Measurements from ENCODE around the gene SPATA31D3. TPM values are rescaled to one million over a fixed set of nuclear protein-coding genes. Genes with fewer than 3 reads are reported as not detected.

SPATA31D3 gene
- total and polyA plus RNA-seq, 2 of the 8 experiments (the other 6 are each of a cell fraction or from before 2014, with no cell fraction given): not detected

DNA sequence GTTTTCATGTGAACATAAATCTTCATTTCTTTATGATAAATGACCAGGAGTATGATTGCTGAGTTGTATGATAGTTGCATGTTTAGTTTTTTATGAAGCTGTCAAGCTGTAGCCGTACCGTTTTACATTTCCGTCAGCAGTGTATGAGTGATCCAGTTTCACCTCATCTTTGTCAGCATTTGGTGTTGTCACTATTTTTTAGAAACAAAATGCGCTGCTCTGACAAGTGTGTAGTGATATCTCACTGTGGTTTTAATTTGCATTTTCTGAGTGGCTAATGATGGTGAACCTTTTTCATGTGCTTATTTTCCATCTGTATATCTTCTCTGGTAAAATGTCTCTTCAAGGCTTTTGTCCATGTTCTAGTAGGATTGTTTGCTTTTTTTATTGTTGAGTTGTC is 38.6 kb downstream of the SPATA31D3 start:
- no peak overlapping the region for H2BK5ac ChIP-seq (ENCODE audit: low read depth, low read length)
- DNase-seq (ENCODE audit: low read depth in 1 of 2, low spot score in 2 of 2) (no peak), FAIRE-seq (no peak)
- POLR2A ChIA-PET (ENCODE audit: partially characterized antibody): no interaction called here
- H2BK15ac ChIP-seq (ENCODE audit: low read length): no peak overlapping the region
- CTCF ChIA-PET (ENCODE audit: partially characterized antibody): no interaction called here
- H3K14ac ChIP-seq (ENCODE audit: insufficient read length): no peak overlapping the region
- H4K91ac ChIP-seq (replicated peaks; ENCODE audit: insufficient read length, low read length): no peak overlapping the region
- no peak overlapping the region for H3K56ac ChIP-seq (replicated peaks; ENCODE audit: insufficient read length, low read depth, low read length)
- H3K4ac ChIP-seq (replicated peaks; ENCODE audit: insufficient read length, low read depth, low read length): no peak overlapping the region
- H3K23me2 ChIP-seq (ENCODE audit: low read depth, low read length): no peaks in the 10 kb centered on the region
- no peak overlapping the region for H2AFZ ChIP-seq (ENCODE audit: low read length)
- no peak overlapping the region for H2BK20ac ChIP-seq (ENCODE audit: low read length)
- H2BK12ac ChIP-seq (ENCODE audit: low read depth, low read length): no peak overlapping the region
- H3K18ac ChIP-seq (ENCODE audit: extremely low read depth, low read length): no peak overlapping the region
- H2BK120ac ChIP-seq (replicated peaks; ENCODE audit: low read depth, low read length): no peak overlapping the region
- no peaks in the 10 kb centered on the region for H3K79me2 ChIP-seq (ENCODE audit: control insufficient read depth in 1 of 2, insufficient read depth in 2 of 2, low read length in 2 of 2)
- no peak overlapping the region for H3K27ac ChIP-seq (ENCODE audit: low read depth, low read length)
- no peak overlapping the region for H3K4me2 ChIP-seq (ENCODE audit: insufficient read depth in 1 of 2, low read depth in 2 of 2, low read length in 2 of 2)
- H3K23ac ChIP-seq (ENCODE audit: insufficient read length): no peak overlapping the region
- H3K27me3 ChIP-seq (replicated peaks in 1 of 4; ENCODE audit: control insufficient read depth in 3 of 4, extremely low read depth in 1 of 4, insufficient read depth in 3 of 4, low read length in 3 of 4): no peaks in the 10 kb centered on the region
- no peak overlapping the region for H4K5ac ChIP-seq (ENCODE audit: insufficient read length, low read depth, low read length)
- no peak overlapping the region; a peak in 1 of 7 replicates for H3K9ac ChIP-seq (replicated peaks in 1 of 4; ENCODE audit: extremely low read depth in 1 of 4, low read depth in 3 of 4, low read length in 3 of 4)
- H3K79me1 ChIP-seq (ENCODE audit: low read depth, low read length): no peaks in the 10 kb centered on the region
- TF ChIP-seq TBP (IDR thresholded peaks at IDR 0.05; ENCODE audit: low read depth, low read length): no peak
- TF ChIP-seq, protein P1, sequence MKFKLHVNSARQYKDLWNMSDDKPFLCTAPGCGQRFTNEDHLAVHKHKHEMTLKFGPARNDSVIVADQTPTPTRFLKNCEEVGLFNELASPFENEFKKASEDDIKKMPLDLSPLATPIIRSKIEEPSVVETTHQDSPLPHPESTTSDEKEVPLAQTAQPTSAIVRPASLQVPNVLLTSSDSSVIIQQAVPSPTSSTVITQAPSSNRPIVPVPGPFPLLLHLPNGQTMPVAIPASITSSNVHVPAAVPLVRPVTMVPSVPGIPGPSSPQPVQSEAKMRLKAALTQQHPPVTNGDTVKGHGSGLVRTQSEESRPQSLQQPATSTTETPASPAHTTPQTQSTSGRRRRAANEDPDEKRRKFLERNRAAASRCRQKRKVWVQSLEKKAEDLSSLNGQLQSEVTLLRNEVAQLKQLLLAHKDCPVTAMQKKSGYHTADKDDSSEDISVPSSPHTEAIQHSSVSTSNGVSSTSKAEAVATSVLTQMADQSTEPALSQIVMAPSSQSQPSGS (IDR thresholded peaks at IDR 0.05; ENCODE audit: low read length): no peak
- no peaks in the 10 kb centered on the region for H3K36me3 ChIP-seq (ENCODE audit: control insufficient read depth in 2 of 4, insufficient read depth in 4 of 4, low read length in 3 of 4)
- H2AK5ac ChIP-seq (ENCODE audit: low read depth, low read length): no peak overlapping the region
- H3K4me1 ChIP-seq (replicated peaks in 1 of 4; ENCODE audit: control insufficient read depth in 3 of 4, insufficient read depth in 4 of 4, low read length in 3 of 4): no peaks in the 10 kb centered on the region
- no peak overlapping the region for H3K4me3 ChIP-seq (ENCODE audit: extremely low read depth in 1 of 4, insufficient read depth in 2 of 4, low read depth in 3 of 4, low read length in 4 of 4)
- 94% methylated on average over 4 of the region's 4 CpGs; no CpG with 5 or more reads in 1 of the 2 experiments for WGBS, 2 experiments (ENCODE audit: extremely low coverage in 1 of 2, insufficient coverage in 1 of 2, insufficient read length in 1 of 2, insufficient replicate concordance in 2 of 2, low coverage in 1 of 2, low lambda C conversion rate in 2 of 2, missing lambda C conversion rate in 1 of 2)
- H4K20me1 ChIP-seq (replicated peaks in 1 of 2; ENCODE audit: control insufficient read depth in 1 of 2, insufficient read depth in 2 of 2, low read length in 2 of 2): no peaks in the 10 kb centered on the region
- H4K8ac ChIP-seq (ENCODE audit: extremely low read depth, insufficient read depth, low read length): no peak overlapping the region
- no peaks in the 10 kb centered on the region; a peak in 1 of 4 replicates for H3K9me3 ChIP-seq (ENCODE audit: insufficient read depth in 2 of 2, low read depth in 1 of 2, low read length in 1 of 2)

Measured in H1 (cell line).